GM21390 (cell line): ENCODE data around the gene MYO18A.
"Not testable (repeated sequence)": the region's sequence is repeated elsewhere in the genome, so short reads cannot be mapped to it uniquely, and the experiment has no call there.

Experiments used
- ATAC-seq: cut with Tn5 transposase; IDR thresholded peaks from one replicate; pipeline ENCODE4 v1.9.1; 2021; ENCODE audit not compliant: unreplicated experiment

MYO18A gene

GRCh38 chr17:29108823-29109476, 71.2 kb downstream of the MYO18A start:
- ATAC-seq, result no peak

- ATAC-seq, result no peak
Measured at GRCh38 chr17:29107933-29108822, 72.0 kb downstream of the MYO18A start.

DNA sequence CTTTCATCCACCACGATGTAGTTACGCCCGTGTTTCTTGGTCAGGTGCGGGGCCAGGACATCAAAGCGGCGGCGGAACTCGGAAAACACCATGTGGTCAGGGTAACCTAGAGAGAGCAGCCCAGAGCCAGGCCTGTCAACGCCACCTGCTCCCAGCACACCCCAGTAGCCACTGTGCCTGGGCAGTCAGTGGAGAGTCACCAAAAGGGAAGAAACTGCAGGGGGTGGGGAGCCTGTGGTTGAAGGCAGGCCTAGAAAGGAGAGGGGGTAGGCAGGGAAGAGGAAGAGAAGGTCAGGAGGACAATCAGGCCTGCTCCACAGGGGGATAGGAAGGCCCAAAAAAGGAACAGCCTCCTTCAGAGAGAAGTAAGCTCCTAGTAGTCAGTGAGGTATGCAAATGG, 73.1 kb downstream of the MYO18A start:
- ATAC-seq, result no peak

DNA sequence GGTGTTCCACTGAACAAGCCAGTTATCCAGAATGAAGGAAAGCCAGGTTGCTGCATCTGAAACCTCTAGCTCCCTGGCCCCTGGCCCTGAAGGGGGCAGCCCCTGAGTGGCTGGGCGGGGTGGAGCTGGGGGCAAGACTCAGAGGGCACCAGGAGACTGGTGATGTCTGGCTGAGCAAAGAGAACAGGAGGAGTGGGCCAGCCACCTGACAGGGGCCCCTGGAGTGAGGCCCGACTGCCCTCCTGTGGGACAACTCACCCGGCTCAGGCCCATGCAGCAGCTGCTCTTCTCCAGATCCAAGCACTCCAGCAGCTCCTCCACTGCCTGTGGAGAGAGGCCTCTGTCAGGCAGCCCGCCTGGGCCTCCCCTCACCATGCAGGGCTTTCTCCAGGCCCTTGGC, 76.9 kb downstream of the MYO18A start:
- no peak for ATAC-seq

- no peak for ATAC-seq
Measured at GRCh38 chr17:29102741-29103181, 77.4 kb downstream of the MYO18A start.

GRCh38 chr17:29102046-29102445, 78.2 kb downstream of the MYO18A start:
- no peak for ATAC-seq

- ATAC-seq, result no peak
Measured at GRCh38 chr17:29100296-29100695, 79.9 kb downstream of the MYO18A start.

- ATAC-seq, result no peak
Measured at GRCh38 chr17:29099527-29099926, 80.7 kb downstream of the MYO18A start.

GRCh38 chr17:29096094-29096493, 84.1 kb downstream of the MYO18A start:
- ATAC-seq, result no peak

DNA sequence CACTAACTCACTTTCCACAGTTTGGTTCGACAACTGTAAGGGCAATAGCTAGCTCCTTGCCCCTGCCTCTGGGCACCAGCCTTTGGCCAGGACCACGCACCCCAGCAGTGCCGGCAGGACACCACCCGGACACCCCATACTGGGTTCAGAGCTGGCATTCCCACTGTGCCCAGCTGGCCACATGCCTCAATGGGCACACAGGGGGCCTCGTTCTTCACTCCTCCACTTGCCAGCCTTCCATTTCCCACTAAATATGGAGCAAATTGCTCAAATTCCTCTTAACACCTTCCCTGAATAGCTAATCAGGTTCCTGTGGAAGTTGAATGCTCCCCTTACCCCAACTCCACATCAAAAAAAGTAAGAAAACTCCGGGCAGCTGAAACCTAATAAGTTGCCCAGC, 84.8 kb downstream of the MYO18A start:
- no peak for ATAC-seq

- ATAC-seq, result no peak
Measured at GRCh38 chr17:29094101-29094708, 86.0 kb downstream of the MYO18A start.

- no peak for ATAC-seq
Measured at GRCh38 chr17:29093090-29093871, 86.9 kb downstream of the MYO18A start.

GRCh38 chr17:29091606-29092289, 88.5 kb downstream of the MYO18A start:
- no peak for ATAC-seq

GRCh38 chr17:29090750-29091605, 89.2 kb downstream of the MYO18A start:
- no peak for ATAC-seq

- no peak for ATAC-seq
Measured at GRCh38 chr17:29090108-29090507, 90.1 kb downstream of the MYO18A start.

- ATAC-seq, result no peak
Measured at GRCh38 chr17:29089601-29090044, 90.6 kb downstream of the MYO18A start.

DNA sequence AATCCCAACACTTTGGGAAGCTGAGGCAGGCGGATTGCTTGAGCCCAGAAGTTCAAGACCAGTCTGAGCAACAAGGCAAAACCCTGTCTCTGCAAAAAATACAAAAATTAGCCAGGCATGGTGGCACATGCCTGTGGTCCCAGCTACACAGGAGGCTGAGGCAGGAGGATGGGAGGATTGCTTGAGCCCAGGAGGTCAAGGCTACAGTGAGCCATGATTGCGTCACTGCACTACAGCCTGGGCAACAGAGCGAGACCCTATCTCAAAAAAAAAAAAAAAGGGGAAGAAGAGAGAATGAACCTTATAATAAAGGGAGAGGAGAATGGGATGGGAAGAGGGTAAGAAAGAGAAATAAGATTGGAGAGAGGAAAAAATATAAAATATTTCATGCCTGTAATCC, 91.4 kb downstream of the MYO18A start:
- ATAC-seq, result not testable (repeated sequence)

GRCh38 chr17:29086628-29087332, 93.4 kb downstream of the MYO18A start:
- ATAC-seq, result no peak

DNA sequence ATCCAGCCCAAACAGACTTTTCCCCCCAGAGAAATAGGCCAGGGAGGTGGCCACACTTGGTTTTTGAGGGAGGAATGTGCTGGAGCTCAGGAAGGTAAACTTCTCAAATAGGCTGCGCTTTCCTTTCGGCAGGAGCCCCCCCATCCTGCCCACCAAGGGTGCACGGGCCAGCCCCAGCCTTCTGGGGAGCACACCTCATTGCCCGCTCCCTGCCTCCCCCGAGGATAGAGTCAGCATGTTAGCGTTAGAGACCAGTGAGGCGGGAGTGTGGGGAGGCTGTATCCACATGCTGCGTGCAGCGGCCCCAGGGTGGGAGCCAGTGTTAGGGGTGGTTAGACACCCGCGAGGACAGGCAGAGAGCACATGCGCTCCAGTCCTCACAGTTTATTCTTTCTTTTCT, 95.0 kb downstream of the MYO18A start:
- ATAC-seq, result no peak
